Measurements from ENCODE around the gene EFCAB12.
A peak's percentile ranks its signal among the peaks of the same experiment; 100 is the strongest.

EFCAB12 gene

GRCh38 chr3:129442947-129443346, 14.5 kb upstream of the EFCAB12 start:
- no peak for DNase-seq

- DNase-seq = no peak
Observed at GRCh38 chr3:129442486-129442885, 14.1 kb upstream of the EFCAB12 start.

GRCh38 chr3:129441782-129442181, 13.3 kb upstream of the EFCAB12 start:
- DNase-seq = no peak

GRCh38 chr3:129441215-129441614, 12.8 kb upstream of the EFCAB12 start:
- peak; percentile 37 for DNase-seq

GRCh38 chr3:129440618-129441190, 12.3 kb upstream of the EFCAB12 start:
- DNase-seq = no peak

GRCh38 chr3:129439817-129440617, 11.6 kb upstream of the EFCAB12 start, which contains the start of the genes IFT122 and MBD4:
Gene IFT122 (plus strand): TSS chr3:129440224. CDS start chr3:129440331, 107 bp downstream.
Gene MBD4 (minus strand): TSS chr3:129439948. CDS start chr3:129439833, 115 bp downstream.
- peak; percentile 99 for DNase-seq

GRCh38 chr3:129439226-129439816, 10.9 kb upstream of the EFCAB12 start:
- DNase-seq = peak; percentile 34

- no peak for DNase-seq
Observed at GRCh38 chr3:129435367-129435766, 6.9 kb upstream of the EFCAB12 start.

GRCh38 chr3:129434140-129434539, 5.7 kb upstream of the EFCAB12 start:
- DNase-seq = no peak

- no peak for DNase-seq
Observed at GRCh38 chr3:129433565-129433964, 5.1 kb upstream of the EFCAB12 start.

GRCh38 chr3:129432671-129433070, 4.2 kb upstream of the EFCAB12 start:
- DNase-seq = no peak

GRCh38 chr3:129432036-129432435, 3.6 kb upstream of the EFCAB12 start:
- DNase-seq = no peak

- no peak for DNase-seq
Observed at GRCh38 chr3:129429602-129430001, 1.2 kb upstream of the EFCAB12 start.

- DNase-seq = no peak
Observed at GRCh38 chr3:129429080-129429451, 630 bp upstream of the EFCAB12 start.

GRCh38 chr3:129428007-129428375, 445 bp downstream of the EFCAB12 start:
- DNase-seq = no peak

GRCh38 chr3:129425619-129426018, 2.8 kb downstream of the EFCAB12 start:
- DNase-seq = no peak

GRCh38 chr3:129425213-129425612, 3.2 kb downstream of the EFCAB12 start:
- DNase-seq = no peak

GRCh38 chr3:129424185-129424841, 4.1 kb downstream of the EFCAB12 start:
- no peak for DNase-seq

GRCh38 chr3:129422897-129423296, 5.5 kb downstream of the EFCAB12 start:
- DNase-seq = no peak

GRCh38 chr3:129421988-129422745, 6.3 kb downstream of the EFCAB12 start:
- no peak for DNase-seq

GRCh38 chr3:129421236-129421883, 7.1 kb downstream of the EFCAB12 start:
- DNase-seq = no peak

- DNase-seq = no peak
Observed at GRCh38 chr3:129419476-129419875, 9.0 kb downstream of the EFCAB12 start.

Data from CD4-positive, alpha-beta T cell treated with Interleukin-10 for 1 hour (primary cell).